Lower lobe of right lung (tissue), 2 donors: ENCODE measurements around the gene CCDC148. TPM values are rescaled to one million over a fixed set of nuclear protein-coding genes. Genes with fewer than 3 reads are reported as not detected.

ENCODE experiments used
- ATAC-seq, 2 donors: fragments of 200-7000 bp; cut with Tn5 transposase; one replicate each; pipeline ENCODE4 v1.9.1; 2020 to 2022; ENCODE audit warnings: mild to moderate bottlenecking in 2 of 2, moderate library complexity in 2 of 2
- DNase-seq: peaks from one replicate; pipeline ENCODE4 v3.0.0-alpha.2; 2020
- H3K27ac ChIP-seq: fragments of 200-600 bp; one replicate; pipeline ENCODE4 v1.8.0; 2022
- H3K27me3 ChIP-seq: fragments of 200-600 bp; one replicate; pipeline ENCODE4 v1.8.0; 2022; ENCODE audit warnings: low read depth
- H3K36me3 ChIP-seq: fragments of 200-600 bp; one replicate; pipeline ENCODE4 v1.8.0; 2022; ENCODE audit warnings: mild to moderate bottlenecking
- H3K4me1 ChIP-seq: fragments of 200-600 bp; one replicate; pipeline ENCODE4 v1.8.0; 2022
- H3K4me3 ChIP-seq: fragments of 200-600 bp; one replicate; pipeline ENCODE4 v1.8.0; 2022; ENCODE audit warnings: mild to moderate bottlenecking
- H3K9me3 ChIP-seq: fragments of 200-600 bp; one replicate; pipeline ENCODE4 v1.8.0; 2022
- intact Hi-C: fragments of 100-400 bp; cut with DNase I; formaldehyde crosslinking; loops from one replicate; pipeline ENCODE4 v1.11.0; 2022
- total RNA-seq: library from RNA; stranded (reverse); fragmentation: NEBNext Ultra II Directional; extraction: Animal tissue kit (Norgen Biotek cat#: 25700); gene quantifications from one replicate; pipeline ENCODE4 v1.2.1, GENCODE V29; 2021
- TF ChIP-seq, protein P1 (sequence below): fragments of 200-600 bp; IDR thresholded peaks from one replicate; pipeline ENCODE4 v1.8.0; 2022; ENCODE audit warnings: antibody characterized with exemption, mild to moderate bottlenecking
- donor health status: DM: no; HTN: yes; CAD: no; lungs with severe emphysema.

Gene CCDC148
- total RNA-seq, 1 donor from 2014 or later = 2.8 TPM

DNA sequence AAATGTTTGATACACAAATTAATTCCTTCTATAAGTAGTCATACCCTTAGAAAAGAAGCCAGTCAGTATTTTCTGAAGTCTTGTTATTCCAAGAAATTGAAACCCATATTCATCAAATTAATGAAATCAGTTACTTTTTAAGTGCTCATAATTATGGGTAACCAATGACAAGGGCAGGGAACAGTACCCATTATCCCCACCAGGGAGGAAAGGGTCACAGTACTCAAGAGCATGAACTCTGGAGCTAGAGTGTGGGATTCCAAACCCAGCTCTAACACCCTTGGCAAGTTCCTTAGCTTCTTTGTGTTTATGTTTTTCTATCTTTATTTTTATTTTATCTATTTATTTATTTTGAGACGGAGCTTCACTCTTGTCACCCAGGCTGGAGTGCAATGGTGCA is 68.4 kb downstream of the CCDC148 start:
- H3K36me3 ChIP-seq = no peaks in the 10 kb centered on the region
- no peak overlapping the region for H3K27ac ChIP-seq
- H3K9me3 ChIP-seq = no peaks in the 10 kb centered on the region
- H3K27me3 ChIP-seq = no peaks in the 10 kb centered on the region
- intact Hi-C loops = no loop called here
- DNase-seq (no peak), ATAC-seq (no peak)
- TF ChIP-seq, protein P1, sequence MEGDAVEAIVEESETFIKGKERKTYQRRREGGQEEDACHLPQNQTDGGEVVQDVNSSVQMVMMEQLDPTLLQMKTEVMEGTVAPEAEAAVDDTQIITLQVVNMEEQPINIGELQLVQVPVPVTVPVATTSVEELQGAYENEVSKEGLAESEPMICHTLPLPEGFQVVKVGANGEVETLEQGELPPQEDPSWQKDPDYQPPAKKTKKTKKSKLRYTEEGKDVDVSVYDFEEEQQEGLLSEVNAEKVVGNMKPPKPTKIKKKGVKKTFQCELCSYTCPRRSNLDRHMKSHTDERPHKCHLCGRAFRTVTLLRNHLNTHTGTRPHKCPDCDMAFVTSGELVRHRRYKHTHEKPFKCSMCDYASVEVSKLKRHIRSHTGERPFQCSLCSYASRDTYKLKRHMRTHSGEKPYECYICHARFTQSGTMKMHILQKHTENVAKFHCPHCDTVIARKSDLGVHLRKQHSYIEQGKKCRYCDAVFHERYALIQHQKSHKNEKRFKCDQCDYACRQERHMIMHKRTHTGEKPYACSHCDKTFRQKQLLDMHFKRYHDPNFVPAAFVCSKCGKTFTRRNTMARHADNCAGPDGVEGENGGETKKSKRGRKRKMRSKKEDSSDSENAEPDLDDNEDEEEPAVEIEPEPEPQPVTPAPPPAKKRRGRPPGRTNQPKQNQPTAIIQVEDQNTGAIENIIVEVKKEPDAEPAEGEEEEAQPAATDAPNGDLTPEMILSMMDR = no peak
- no peaks in the 10 kb centered on the region for H3K4me1 ChIP-seq
- no peak overlapping the region for H3K4me3 ChIP-seq

DNA sequence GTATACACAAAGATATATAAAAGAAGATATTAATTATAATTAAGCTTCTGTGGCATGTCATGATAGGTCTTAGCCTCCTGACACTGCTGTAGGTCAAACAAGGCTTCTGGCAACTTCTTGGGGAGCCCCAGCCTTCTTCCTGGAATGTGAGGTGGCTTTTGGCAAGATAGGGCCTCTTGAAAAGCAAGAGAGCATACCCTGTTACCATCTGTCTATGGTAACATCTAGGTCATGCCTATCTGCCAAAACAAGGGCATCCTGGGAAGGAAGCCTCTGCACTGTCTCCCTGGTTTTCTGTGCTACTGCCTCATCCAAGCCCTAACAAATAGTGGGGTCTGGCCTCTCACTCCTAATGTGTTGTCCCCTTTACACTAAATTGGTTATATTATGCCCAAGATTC is 70.9 kb downstream of the CCDC148 start:
- TF ChIP-seq, protein P1 = no peak
- ATAC-seq (no peak), DNase-seq (no peak)
- no peak overlapping the region for H3K27ac ChIP-seq
- no peaks in the 10 kb centered on the region for H3K4me1 ChIP-seq
- H3K36me3 ChIP-seq = no peaks in the 10 kb centered on the region
- H3K27me3 ChIP-seq = no peaks in the 10 kb centered on the region
- H3K9me3 ChIP-seq = no peaks in the 10 kb centered on the region
- intact Hi-C loops = no loop called here
- H3K4me3 ChIP-seq = no peak overlapping the region

DNA sequence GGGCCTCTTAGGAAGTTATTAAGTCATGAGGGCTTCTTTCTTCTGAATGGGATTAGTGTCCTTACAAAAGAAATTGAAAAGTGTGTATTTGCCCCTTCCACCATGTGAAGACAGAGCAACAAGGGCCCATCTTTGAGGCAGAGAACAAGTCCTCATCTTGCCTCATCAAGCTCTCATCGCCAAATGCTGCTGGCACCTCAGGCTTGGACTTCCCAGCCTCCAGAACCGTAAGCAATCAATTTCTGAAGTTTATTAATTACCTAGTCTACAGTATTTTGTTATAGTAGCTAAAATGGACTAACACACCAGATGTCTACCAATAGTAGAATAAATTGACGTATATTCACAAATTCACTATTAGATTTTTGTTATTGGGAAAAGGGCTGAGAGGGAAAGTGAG is 74.6 kb downstream of the CCDC148 start:
- no peaks in the 10 kb centered on the region for H3K9me3 ChIP-seq
- DNase-seq = no peak
- H3K4me3 ChIP-seq = no peak overlapping the region
- no peaks in the 10 kb centered on the region for H3K27me3 ChIP-seq
- H3K36me3 ChIP-seq = no peaks in the 10 kb centered on the region
- H3K4me1 ChIP-seq = no peaks in the 10 kb centered on the region
- intact Hi-C loops = no loop called here
- no peak overlapping the region for H3K27ac ChIP-seq
- TF ChIP-seq, protein P1 = no peak
- no peak for ATAC-seq

DNA sequence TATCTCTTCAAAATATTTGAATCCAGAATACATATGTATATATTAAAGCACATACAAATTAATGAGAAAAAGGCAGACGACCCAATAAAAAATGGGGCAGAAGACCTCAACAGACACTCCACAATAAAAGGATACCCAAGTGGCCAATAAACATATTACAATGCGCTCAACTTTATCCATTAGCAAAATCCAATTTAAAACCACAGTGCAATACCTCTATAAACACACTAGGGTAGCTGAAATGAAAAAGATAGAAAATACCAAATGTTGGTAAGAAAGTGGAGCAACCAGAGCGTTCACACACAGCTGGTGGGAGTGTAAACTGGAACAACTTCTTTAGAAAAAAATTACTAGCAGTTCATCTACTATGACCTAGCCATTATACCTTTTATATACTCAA is 75.3 kb downstream of the CCDC148 start:
- H3K4me1 ChIP-seq = no peaks in the 10 kb centered on the region
- H3K27me3 ChIP-seq = no peaks in the 10 kb centered on the region
- no peak for ATAC-seq
- no peak for DNase-seq
- H3K36me3 ChIP-seq = no peaks in the 10 kb centered on the region
- no peak overlapping the region for H3K27ac ChIP-seq
- no peak overlapping the region for H3K4me3 ChIP-seq
- no peaks in the 10 kb centered on the region for H3K9me3 ChIP-seq
- TF ChIP-seq, protein P1 = no peak
- intact Hi-C loops = no loop called here

DNA sequence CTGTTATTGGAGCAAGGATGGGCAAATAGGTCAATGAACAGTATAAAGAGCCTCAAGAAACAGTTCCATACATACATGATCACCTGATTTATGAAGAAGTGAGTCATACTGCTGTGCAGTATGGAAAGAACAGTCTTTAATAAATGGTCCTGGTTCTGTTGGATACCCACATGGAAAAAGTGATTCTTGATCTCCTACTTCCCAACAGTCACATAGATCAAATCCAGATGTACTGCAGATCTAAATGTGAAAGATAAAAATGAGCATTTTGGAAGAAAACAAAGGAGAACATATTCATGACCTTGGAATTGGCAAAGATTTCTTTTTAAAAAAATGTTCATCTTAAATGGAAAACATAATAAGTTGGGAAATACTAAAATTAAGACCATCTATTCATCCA is 75.8 kb downstream of the CCDC148 start:
- TF ChIP-seq, protein P1 = no peak
- Histone ChIP-seq H3K4me1 (no peaks in the 10 kb centered on the region), H3K27ac (no peak overlapping the region), H3K27me3 (no peaks in the 10 kb centered on the region), H3K36me3 (no peaks in the 10 kb centered on the region), H3K4me3 (no peak overlapping the region), H3K9me3 (no peaks in the 10 kb centered on the region)
- no peak for DNase-seq
- no peak for ATAC-seq
- intact Hi-C loops = no loop called here

DNA sequence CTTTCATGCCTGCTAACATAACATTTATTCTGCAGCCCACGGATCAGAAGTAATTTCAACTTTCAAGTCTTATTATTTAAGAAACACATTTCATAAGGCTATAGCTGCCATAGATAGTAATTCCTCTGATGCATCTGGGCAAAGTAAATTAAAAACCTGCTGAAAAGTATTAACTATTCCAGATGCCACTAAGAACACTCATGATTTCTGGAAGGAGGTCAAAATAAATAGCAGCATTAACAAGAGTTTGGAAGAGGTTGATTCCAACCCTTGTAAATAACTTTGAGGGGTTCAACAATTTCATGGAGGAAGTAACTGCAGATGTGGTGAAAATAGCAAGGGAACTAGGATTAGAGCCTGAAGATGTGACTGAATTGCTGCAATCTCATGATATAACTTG is 77.6 kb downstream of the CCDC148 start:
- H3K36me3 ChIP-seq = no peaks in the 10 kb centered on the region
- TF ChIP-seq, protein P1 = no peak
- no peaks in the 10 kb centered on the region for H3K27me3 ChIP-seq
- no peak overlapping the region for H3K4me3 ChIP-seq
- DNase-seq = no peak
- no peaks in the 10 kb centered on the region for H3K4me1 ChIP-seq
- intact Hi-C loops = no loop called here
- ATAC-seq = no peak
- H3K27ac ChIP-seq = no peak overlapping the region
- H3K9me3 ChIP-seq = no peaks in the 10 kb centered on the region
